Activated T-cell treated with anti-CD3 and anti-CD28 coated beads for 24 hours (primary cell): ENCODE results near the gene SLC6A19.

Experiments used
- DNase-seq: peaks from one replicate; pipeline ENCODE4 v3.0.0-alpha.2; 2020; ENCODE audit warnings: low read depth

The SLC6A19 gene

GRCh38 chr5:1244255-1244654, 42.9 kb downstream of the SLC6A19 start:
- DNase-seq, result no peak

- DNase-seq, result no peak
These were observed 43.6 kb downstream of the SLC6A19 start for GRCh38 chr5:1244976-1245375.

DNA sequence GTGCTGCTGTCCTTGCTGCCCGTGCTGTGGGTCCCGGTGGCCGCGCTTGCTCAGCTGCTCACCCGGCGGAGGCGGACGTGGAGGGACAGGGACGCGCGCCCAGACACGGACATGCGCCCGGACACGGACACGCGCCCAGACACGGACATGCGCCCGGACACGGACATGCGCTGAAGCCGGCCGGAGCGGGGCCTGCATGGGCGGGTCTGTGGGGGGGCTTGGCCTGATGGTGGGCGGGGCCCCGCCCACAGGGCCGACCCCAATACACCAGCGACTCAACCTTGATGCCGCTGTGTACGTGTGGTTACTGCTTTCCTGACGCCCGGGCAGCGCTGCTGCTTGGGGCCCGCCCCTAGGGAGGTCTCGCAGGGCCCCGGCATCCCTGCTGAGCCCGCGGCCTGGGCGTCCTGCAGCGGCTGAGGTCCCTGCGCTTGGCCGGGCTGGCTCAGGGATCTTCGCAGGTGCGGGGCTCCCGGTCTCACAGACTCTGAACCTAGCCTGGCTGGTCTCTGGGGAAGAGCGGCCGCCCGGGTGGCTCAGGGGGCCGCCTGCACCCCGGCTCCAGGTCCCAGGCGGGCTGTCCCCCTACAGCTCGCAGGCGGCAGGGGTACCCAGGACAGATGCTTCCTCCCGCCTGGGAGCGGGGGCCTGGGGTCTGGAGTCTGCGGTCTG, 44.6 kb downstream of the SLC6A19 start:
- DNase-seq, result no peak

- no peak for DNase-seq
These were observed 45.5 kb downstream of the SLC6A19 start for GRCh38 chr5:1246711-1247431.

- no peak for DNase-seq
These were observed 46.4 kb downstream of the SLC6A19 start for GRCh38 chr5:1247811-1248210.

DNA sequence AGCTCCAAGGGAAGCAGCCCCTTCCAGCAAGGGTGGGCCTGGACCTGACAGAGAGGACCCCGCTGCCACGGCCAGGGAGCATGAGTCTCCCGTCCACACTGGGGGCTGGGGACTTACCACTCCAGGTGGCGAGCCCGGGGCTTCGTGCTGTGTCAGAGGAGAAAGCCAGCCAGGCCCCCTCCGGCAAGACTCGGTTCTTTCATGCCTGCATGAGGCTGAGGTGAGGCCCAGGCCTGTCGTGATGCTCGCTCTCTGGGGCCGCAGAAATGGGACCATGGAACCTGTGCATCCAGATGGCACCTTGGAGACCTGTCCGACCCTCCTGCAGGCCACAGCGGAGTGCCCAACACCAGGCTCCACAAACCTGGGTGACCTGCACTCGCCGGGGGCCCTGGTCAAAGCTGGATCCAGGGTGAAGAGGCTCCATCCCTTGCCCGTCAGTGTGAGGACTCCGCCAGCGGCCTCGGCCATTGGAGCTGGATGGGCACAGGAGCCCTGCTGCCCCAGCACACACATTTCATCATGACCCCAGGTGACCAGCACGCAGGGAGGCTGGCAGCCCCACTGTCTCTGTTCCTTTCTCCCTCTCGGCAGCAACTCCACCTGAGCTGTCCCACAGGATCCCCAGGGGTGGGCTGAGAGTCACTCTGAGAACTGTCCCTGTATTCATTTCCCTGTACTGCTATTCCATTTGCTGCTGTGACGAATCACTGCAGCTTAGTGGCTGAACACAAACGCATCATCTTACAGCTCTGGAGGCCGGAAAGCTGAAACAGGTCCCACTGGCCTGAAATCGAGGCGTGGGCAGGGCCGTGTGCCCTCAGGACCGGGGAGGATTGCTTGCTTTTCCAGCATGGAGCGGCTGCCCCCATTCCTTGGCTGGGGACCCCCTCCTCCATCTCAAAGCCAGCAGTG, 48.2 kb downstream of the SLC6A19 start:
- no peak for DNase-seq

DNA sequence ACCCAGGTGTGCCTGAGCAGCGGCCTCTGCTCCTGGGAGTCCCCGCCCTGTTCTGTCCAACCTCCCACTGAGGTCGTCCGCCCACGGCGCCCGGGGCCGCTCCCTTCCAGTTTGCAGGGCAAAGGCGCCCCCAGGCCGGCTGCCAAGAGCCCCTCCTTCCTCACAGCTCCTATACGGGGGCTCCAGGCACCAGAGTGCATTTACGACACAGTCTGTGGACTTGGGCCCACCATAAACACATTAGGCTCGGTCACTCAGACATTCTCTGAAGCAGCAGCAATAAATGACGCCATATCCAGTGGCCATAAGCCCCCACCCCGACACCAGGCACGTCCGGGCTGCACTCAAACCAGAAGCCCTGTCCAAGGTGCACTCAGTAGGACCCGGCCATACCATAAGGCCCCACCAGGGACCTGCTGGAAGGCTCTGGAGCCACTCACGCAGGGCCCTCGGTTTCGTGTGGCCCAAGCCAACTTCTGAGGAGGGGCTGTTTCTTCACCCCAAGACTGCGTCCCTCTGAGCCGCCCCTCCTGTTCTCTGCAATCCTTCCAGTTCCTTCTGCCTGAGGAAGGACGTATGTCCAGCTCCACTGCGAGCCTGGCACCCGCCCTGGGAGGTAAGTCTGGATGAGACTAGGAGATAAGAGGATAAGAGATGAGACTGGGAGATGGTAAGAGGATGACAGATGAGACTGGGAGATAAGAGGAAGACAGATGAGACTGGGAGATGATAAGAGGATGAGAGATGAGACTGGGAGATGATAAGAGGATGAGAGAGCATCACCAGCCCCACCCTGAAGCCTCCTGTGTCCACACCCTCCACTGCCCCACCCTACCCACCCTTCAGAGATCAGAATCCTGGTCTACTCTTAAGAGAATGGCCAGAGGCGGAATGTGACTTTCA, 50.5 kb downstream of the SLC6A19 start:
- DNase-seq, result no peak

GRCh38 chr5:1252681-1253080, 51.3 kb downstream of the SLC6A19 start:
- DNase-seq, result no peak

GRCh38 chr5:1253456-1254105, 52.2 kb downstream of the SLC6A19 start:
- DNase-seq, result no peak

DNA sequence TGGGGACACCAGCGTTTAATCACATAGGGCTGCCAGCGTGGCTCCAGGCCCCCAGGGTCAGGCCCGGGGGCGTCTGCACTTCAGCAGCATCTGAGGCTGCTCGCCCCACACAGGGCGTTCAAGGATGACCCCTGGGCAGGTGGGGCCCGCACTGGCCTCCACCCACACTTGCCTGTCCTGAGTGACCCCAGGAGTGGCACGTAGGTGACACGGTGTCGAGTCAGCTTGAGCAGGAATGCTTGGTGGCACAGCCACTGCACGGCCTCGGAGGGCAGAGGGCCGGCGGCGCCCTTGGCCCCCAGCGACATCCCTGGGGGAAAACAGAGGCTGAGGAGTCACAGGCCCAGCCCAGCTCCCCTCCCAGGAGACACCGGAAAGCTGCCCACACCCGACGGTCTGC, 52.8 kb downstream of the SLC6A19 start:
- DNase-seq, result no peak

DNA sequence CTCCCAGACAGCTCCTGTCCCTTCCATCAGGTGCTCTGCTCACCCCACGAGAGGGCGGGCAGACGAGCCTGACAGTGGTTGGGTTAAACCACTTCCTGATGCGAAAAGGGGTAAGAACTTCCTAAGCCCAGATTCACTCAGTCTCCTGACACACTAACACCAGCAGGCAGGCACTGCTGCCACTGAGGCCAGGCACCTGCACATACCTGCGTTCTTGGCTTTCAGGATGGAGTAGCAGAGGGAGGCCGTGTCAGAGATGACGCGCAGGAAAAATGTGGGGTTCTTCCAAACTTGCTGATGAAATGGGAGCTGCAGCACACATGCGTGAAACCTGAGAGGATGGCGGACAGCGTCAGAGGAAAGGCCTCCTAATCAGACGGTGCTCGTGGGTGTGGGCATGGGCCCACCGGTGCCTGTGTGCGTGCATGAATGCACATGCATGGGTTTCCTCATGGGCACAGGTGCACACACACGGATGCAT, 53.7 kb downstream of the SLC6A19 start:
- peak; percentile 14 for DNase-seq

DNA sequence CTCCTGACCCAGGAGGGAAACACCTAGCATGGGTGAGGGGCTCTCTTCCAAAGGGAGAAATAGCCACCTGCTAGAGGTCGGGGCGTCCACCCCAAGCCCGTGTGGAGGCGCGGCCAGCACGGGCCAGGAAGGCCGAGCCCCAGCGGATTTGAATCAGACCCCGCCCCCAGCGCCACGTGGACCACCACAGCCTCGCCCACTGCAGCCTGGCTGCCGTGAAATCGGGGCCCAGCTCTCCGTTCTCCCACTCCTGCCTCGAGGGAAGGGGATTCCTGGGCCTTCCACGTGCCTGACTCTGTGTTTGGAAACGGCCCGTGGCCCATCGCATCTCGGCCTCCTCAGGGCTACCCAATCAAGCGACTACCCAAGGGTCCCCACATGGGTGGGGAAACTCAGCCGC, 55.4 kb downstream of the SLC6A19 start:
- no peak for DNase-seq

DNA sequence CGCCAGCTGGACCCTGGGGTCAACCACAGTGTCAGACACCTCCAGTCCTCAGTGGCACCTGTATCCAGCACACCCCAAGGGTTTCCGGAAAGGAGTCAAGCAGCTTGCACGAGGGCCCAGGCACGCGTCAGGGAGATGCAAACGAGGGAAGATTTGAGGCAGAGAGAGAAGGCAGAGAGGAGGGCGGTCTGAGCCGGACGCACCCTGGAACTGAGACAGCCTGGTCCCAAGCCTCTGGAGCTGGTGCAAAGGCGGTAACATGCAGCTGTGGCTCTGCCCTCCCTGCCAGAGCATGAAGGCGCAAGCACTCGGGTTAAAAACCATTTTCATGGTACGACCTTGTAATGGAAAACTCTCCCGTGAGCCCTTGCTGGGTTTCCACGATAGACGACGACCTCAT, 56.0 kb downstream of the SLC6A19 start:
- no peak for DNase-seq

GRCh38 chr5:1257841-1258240, 56.4 kb downstream of the SLC6A19 start:
- no peak for DNase-seq

GRCh38 chr5:1259806-1260480, 58.5 kb downstream of the SLC6A19 start:
- DNase-seq, result no peak

DNA sequence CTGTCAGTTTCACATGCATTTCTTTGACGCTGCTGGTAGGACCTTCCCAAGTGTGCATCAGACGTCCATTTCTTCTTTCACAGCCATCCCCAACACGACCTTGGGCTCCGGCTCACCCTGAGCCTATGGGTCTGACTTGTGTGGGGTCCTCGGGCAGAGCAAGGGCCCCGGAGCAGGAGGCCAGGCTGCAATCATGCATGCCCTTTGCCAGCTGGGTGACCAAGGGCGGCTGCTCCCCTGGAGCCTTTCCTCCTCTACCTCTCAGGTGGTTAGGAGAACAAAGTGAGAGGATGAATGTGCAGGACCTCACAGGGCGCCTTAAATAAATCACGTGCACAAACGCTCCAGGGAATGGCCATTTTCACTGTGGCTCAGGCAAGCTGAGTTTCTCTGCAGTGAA, 60.2 kb downstream of the SLC6A19 start:
- no peak for DNase-seq

DNA sequence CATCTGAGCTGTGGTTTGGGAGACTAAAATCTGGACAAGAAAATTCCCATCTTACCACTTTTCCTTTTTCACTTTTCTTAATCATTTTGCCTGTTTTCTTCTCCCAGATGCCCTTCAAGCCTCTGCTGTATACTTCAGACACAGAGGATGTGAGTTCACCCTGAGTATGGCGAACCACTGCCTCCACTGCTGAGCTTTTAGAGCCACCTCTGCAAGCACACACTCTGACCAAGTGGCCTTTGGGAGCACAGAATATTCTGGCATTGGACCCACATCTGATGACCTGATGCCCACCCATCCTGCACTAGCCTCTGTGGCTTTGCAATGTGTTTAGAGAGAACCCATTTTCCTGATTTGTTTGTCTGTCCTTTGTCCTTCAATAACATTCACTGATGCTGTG, 61.0 kb downstream of the SLC6A19 start:
- DNase-seq, result no peak

DNA sequence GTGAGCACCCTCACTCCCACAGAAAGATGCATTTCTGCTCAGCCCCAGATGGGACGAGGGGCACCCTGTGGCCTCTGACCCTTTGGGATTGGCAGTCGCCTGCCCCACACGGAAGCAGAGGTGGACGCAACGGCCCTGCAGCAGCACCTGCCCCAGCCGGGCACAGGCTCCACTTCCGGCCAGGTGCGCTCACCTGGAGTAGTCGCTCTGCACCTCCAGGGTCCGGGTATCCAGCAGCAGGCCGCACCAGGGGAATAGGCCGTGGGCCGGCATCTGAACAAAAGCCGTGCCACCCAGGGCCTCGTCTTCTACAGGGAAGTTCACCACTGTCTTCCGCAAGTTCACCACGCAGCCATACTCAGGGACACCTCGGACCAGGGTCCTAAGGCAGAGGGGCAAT, 62.8 kb downstream of the SLC6A19 start:
- no peak for DNase-seq

DNA sequence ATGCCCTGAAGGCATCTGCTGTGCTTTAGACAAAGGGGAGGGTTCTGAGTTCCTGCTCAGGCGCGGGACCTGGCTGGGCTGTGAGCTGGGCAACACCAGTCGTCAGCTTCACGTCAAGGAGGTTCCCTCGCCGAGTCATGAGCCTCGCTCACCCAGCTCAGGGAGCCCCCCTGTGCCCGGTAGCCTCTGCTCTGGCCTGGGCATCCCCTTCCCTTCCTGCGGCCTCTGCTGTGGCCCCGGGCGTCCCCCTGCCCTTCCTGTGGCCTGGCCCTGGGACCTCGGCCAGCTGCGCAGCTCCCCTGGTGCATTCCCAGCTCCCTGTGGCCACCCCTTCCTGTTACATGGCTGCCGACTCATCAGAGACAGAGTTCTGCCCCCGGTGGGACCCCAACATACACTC, 63.6 kb downstream of the SLC6A19 start:
- DNase-seq, result no peak
